Measurements from ENCODE around the gene CHKA. TPM values are rescaled to one million over a fixed set of nuclear protein-coding genes. Genes with fewer than 3 reads are reported as not detected.
A peak's percentile ranks its signal among the peaks of the same experiment; 100 is the strongest.

Gene CHKA
- total RNA-seq, 2 donors from 2014 or later, result 11.6 to 16.7 TPM

GRCh38 chr11:68032997-68033707, 88.0 kb downstream of the CHKA start:
- ATAC-seq (replicated peaks in 1 of 2), result no peak
- Mint-ChIP-seq H3K27ac (no peak overlapping the region), H3K27me3 (ENCODE audit: low read depth) (no peaks in the 10 kb centered on the region), H3K9me3 (no peaks in the 10 kb centered on the region), H3K4me1 (ENCODE audit: low read depth) (peaks cover 42% of the 10 kb centered on the region), H3K4me3 (no peak overlapping the region), H3K36me3 (ENCODE audit: insufficient read depth in 2 of 2) (no peaks in the 10 kb centered on the region)
- no peak for DNase-seq

- no peak for DNase-seq
- Mint-ChIP-seq H3K27ac (no peak overlapping the region), H3K27me3 (ENCODE audit: low read depth) (no peaks in the 10 kb centered on the region), H3K4me3 (peak overlapping the region; percentile 96 to 97), H3K36me3 (ENCODE audit: insufficient read depth in 2 of 2) (no peaks in the 10 kb centered on the region), H3K9me3 (no peaks in the 10 kb centered on the region), H3K4me1 (ENCODE audit: low read depth) (peaks cover 39% of the 10 kb centered on the region)
- no peak for ATAC-seq (replicated peaks in 1 of 2)
Measured at GRCh38 chr11:68032003-68032402, 89.2 kb downstream of the CHKA start.

- Mint-ChIP-seq H3K27me3 (ENCODE audit: low read depth) (no peaks in the 10 kb centered on the region), H3K4me1 (ENCODE audit: low read depth) (peaks cover 34% of the 10 kb centered on the region), H3K36me3 (ENCODE audit: insufficient read depth in 2 of 2) (no peaks in the 10 kb centered on the region), H3K9me3 (no peaks in the 10 kb centered on the region), H3K27ac (peak overlapping the region; percentile 96), H3K4me3 (peak overlapping the region; percentile 96 to 97)
- DNase-seq (no peak), ATAC-seq (replicated peaks in 1 of 2) (no peak)
Measured at GRCh38 chr11:68031144-68031464, 90.1 kb downstream of the CHKA start.

- ATAC-seq (replicated peaks in 1 of 2), result peak; percentile 96 to 98
Measured at GRCh38 chr11:68030318-68031143, 90.7 kb downstream of the CHKA start, which contains the start of gene NDUFS8. Gene NDUFS8 (plus strand): TSS chr11:68030681. CDS start chr11:68032152, 1,471 bp downstream.

GRCh38 chr11:68028802-68029545, 92.2 kb downstream of the CHKA start:
- Mint-ChIP-seq H3K27ac (no peak overlapping the region), H3K9me3 (no peaks in the 10 kb centered on the region), H3K27me3 (ENCODE audit: low read depth) (no peaks in the 10 kb centered on the region), H3K4me1 (ENCODE audit: low read depth) (peaks cover 34% of the 10 kb centered on the region), H3K36me3 (ENCODE audit: insufficient read depth in 2 of 2) (peaks cover 0 to 2% of the 10 kb centered on the region in 2 donors), H3K4me3 (peak overlapping the region; percentile 96 to 97)
- DNase-seq (no peak), ATAC-seq (replicated peaks in 1 of 2) (no peak)

More at GRCh38 chr11:68030318-68031143, 90.7 kb downstream of the CHKA start, which contains the start of gene NDUFS8:
- Mint-ChIP-seq H3K27me3 (ENCODE audit: low read depth) (no peaks in the 10 kb centered on the region), H3K36me3 (ENCODE audit: insufficient read depth in 2 of 2) (no peaks in the 10 kb centered on the region), H3K4me3 (peak within 1 kb of the TSS; percentile 96 to 97), H3K4me1 (ENCODE audit: low read depth) (peaks cover 34% of the 10 kb centered on the region), H3K27ac (peak within 1 kb of the TSS; percentile 96), H3K9me3 (no peaks in the 10 kb centered on the region)
- peak; percentile 96 to 98 for DNase-seq

- peaks cover 0 to 2% of the 10 kb centered on the region in 2 donors for H3K36me3 Mint-ChIP-seq (ENCODE audit: insufficient read depth in 2 of 2)
- no peaks in the 10 kb centered on the region for H3K9me3 Mint-ChIP-seq
- no peak for ATAC-seq (replicated peaks in 1 of 2)
- peaks cover 34% of the 10 kb centered on the region for H3K4me1 Mint-ChIP-seq (ENCODE audit: low read depth)
- no peak for DNase-seq
- no peak overlapping the region for H3K27ac Mint-ChIP-seq
- H3K4me3 Mint-ChIP-seq, result no peak overlapping the region
- no peaks in the 10 kb centered on the region for H3K27me3 Mint-ChIP-seq (ENCODE audit: low read depth)
Measured at GRCh38 chr11:68027667-68028066, 93.5 kb downstream of the CHKA start.

- DNase-seq (no peak), ATAC-seq (replicated peaks in 1 of 2) (no peak)
- Mint-ChIP-seq H3K36me3 (ENCODE audit: insufficient read depth in 2 of 2) (peaks cover 0 to 2% of the 10 kb centered on the region in 2 donors), H3K27me3 (ENCODE audit: low read depth) (no peaks in the 10 kb centered on the region), H3K4me1 (ENCODE audit: low read depth) (peaks cover 26% of the 10 kb centered on the region), H3K9me3 (no peaks in the 10 kb centered on the region), H3K4me3 (no peak overlapping the region), H3K27ac (no peak overlapping the region)
Measured at GRCh38 chr11:68026391-68027105, 94.6 kb downstream of the CHKA start.

GRCh38 chr11:68025047-68025446, 96.1 kb downstream of the CHKA start:
- H3K27ac Mint-ChIP-seq, result no peak overlapping the region
- ATAC-seq (replicated peaks in 1 of 2) (no peak), DNase-seq (no peak)
- no peaks in the 10 kb centered on the region for H3K27me3 Mint-ChIP-seq (ENCODE audit: low read depth)
- no peaks in the 10 kb centered on the region for H3K9me3 Mint-ChIP-seq
- H3K4me1 Mint-ChIP-seq (ENCODE audit: low read depth), result peaks cover 16% of the 10 kb centered on the region
- peaks cover 0 to 2% of the 10 kb centered on the region in 2 donors for H3K36me3 Mint-ChIP-seq (ENCODE audit: insufficient read depth in 2 of 2)
- H3K4me3 Mint-ChIP-seq, result no peak overlapping the region

GRCh38 chr11:68024508-68024907, 96.7 kb downstream of the CHKA start:
- Mint-ChIP-seq H3K9me3 (no peaks in the 10 kb centered on the region), H3K4me3 (no peak overlapping the region), H3K27me3 (ENCODE audit: low read depth) (no peaks in the 10 kb centered on the region), H3K36me3 (ENCODE audit: insufficient read depth in 2 of 2) (peaks cover 0 to 2% of the 10 kb centered on the region in 2 donors), H3K27ac (peak overlapping the region; percentile 1), H3K4me1 (ENCODE audit: low read depth) (peaks cover 10% of the 10 kb centered on the region)
- ATAC-seq (replicated peaks in 1 of 2) (no peak), DNase-seq (no peak)

GRCh38 chr11:68022531-68022930, 98.7 kb downstream of the CHKA start:
- H3K4me1 Mint-ChIP-seq (ENCODE audit: low read depth), result no peaks in the 10 kb centered on the region
- H3K9me3 Mint-ChIP-seq, result no peaks in the 10 kb centered on the region
- H3K27ac Mint-ChIP-seq, result no peak overlapping the region
- DNase-seq (no peak), ATAC-seq (replicated peaks in 1 of 2) (no peak)
- H3K4me3 Mint-ChIP-seq, result no peak overlapping the region
- H3K36me3 Mint-ChIP-seq (ENCODE audit: insufficient read depth in 2 of 2), result peaks cover 0 to 2% of the 10 kb centered on the region in 2 donors
- H3K27me3 Mint-ChIP-seq (ENCODE audit: low read depth), result no peaks in the 10 kb centered on the region

- DNase-seq (no peak), ATAC-seq (replicated peaks in 1 of 2) (no peak)
- Mint-ChIP-seq H3K9me3 (no peaks in the 10 kb centered on the region), H3K27me3 (ENCODE audit: low read depth) (no peaks in the 10 kb centered on the region), H3K27ac (no peak overlapping the region), H3K4me3 (no peak overlapping the region), H3K36me3 (ENCODE audit: insufficient read depth in 2 of 2) (peaks cover 0 to 2% of the 10 kb centered on the region in 2 donors), H3K4me1 (ENCODE audit: low read depth) (no peaks in the 10 kb centered on the region)
Measured at GRCh38 chr11:68021167-68021787, 99.9 kb downstream of the CHKA start.

GRCh38 chr11:68020575-68020974, 100.6 kb downstream of the CHKA start:
- H3K4me1 Mint-ChIP-seq (ENCODE audit: low read depth), result no peaks in the 10 kb centered on the region
- peaks cover 0 to 2% of the 10 kb centered on the region in 2 donors for H3K36me3 Mint-ChIP-seq (ENCODE audit: insufficient read depth in 2 of 2)
- H3K27me3 Mint-ChIP-seq (ENCODE audit: low read depth), result no peaks in the 10 kb centered on the region
- DNase-seq, result no peak
- H3K9me3 Mint-ChIP-seq, result no peaks in the 10 kb centered on the region
- no peak overlapping the region for H3K4me3 Mint-ChIP-seq
- no peak for ATAC-seq (replicated peaks in 1 of 2)
- H3K27ac Mint-ChIP-seq, result no peak overlapping the region

Data from activated T-cell treated with anti-CD3 and anti-CD28 coated beads, Interleukin-2, amount 50 U/mL, for 72 hours (primary cell).